ENCODE measurements around the gene CIPC. TPM values are rescaled to one million over a fixed set of nuclear protein-coding genes. Genes with fewer than 3 reads are reported as not detected.
A peak's percentile ranks its signal among the peaks of the same experiment; 100 is the strongest.

CIPC gene
- total RNA-seq (2012; rRNA removed) (12.9 and 13.1 TPM in 2 replicates), polyA plus RNA-seq (2012; rRNA removed) (5.6 and 6.6 TPM in 2 replicates), Bru-seq, nascent RNA (percentile 66 among the genes with signal in this experiment), BruChase-seq, experiment 1, labeled RNA remaining after a 6-hour chase (percentile 63 among the genes with signal in this experiment), BruChase-seq, experiment 2, labeled RNA remaining after a 2-hour chase (percentile 91 among the genes with signal in this experiment)
- 2.7 and 2.8 TPM in 2 replicates for polyA plus RNA-seq (2012; cell fraction: cytosol; rRNA removed)
- polyA plus RNA-seq (2012; cell fraction: nucleus; rRNA removed; ENCODE audit: low replicate concordance): 2.8 and 5.9 TPM in 2 replicates
- long read RNA-seq, full-length matches to known transcripts: 7 of 10 reads
- long read RNA-seq, partial matches to known transcripts: 3 of 10 reads
- long read RNA-seq, other reads (novel, unspliced or antisense): 0 of 10 reads

- Histone ChIP-seq H2AFZ (replicated peaks; ENCODE audit: low read length, poor library complexity) (peak within 1 kb of the TSS; percentile 99), H2BK20ac (ENCODE audit: low read depth, low read length) (peak within 1 kb of the TSS; percentile 33; the same call in 1 of the 2 replicates), H4K91ac (ENCODE audit: insufficient read depth, low read depth, low read length) (peak within 1 kb of the TSS; percentile 89), H3K27me3 (ENCODE audit: control insufficient read depth, insufficient read depth, low read length) (no peaks in the 10 kb centered on the region), H4K5ac (ENCODE audit: low read depth, low read length) (peak within 1 kb of the TSS; percentile 54), H3K9ac (ENCODE audit: low read depth, low read length) (peak within 1 kb of the TSS; percentile 99), H3K14ac (replicated peaks; ENCODE audit: low read depth, low read length) (peak within 1 kb of the TSS; percentile 98), H3K56ac (ENCODE audit: extremely low read depth, insufficient read depth, low read length) (peak within 1 kb of the TSS; percentile 78), H3K9me1 (ENCODE audit: insufficient read depth, low read length) (peaks cover 4% of the 10 kb centered on the region), H3K4me3 (ENCODE audit: insufficient read depth, low read depth, low read length) (peak within 1 kb of the TSS; percentile 82), H3K4ac (ENCODE audit: low read depth, low read length) (peak within 1 kb of the TSS; percentile 94), H4K20me1 (ENCODE audit: insufficient read depth, low read length) (no peaks in the 10 kb centered on the region), H2AK5ac (ENCODE audit: low read depth, low read length) (peak within 1 kb of the TSS; percentile 97), H3K27ac (ENCODE audit: insufficient read depth, low read length) (peak within 1 kb of the TSS; percentile 93), H4K8ac (ENCODE audit: low read depth in 2 of 2, low read length in 2 of 2) (peak within 1 kb of the TSS; percentile 79 to 97), H2BK120ac (ENCODE audit: low read depth, low read length) (peak within 1 kb of the TSS; percentile 83), H2BK15ac (ENCODE audit: low read depth, low read length) (peak within 1 kb of the TSS; percentile 47; the same call in 1 of the 3 replicates), H3K36me3 (ENCODE audit: control insufficient read depth, insufficient read depth, low read length) (no peaks in the 10 kb centered on the region), H3K79me1 (ENCODE audit: low read depth in 1 of 2, low read length in 2 of 2) (peaks cover 19 to 32% of the 10 kb centered on the region in 2 experiments), H2AK9ac (replicated peaks; ENCODE audit: low read depth, low read length, poor library complexity) (peak within 1 kb of the TSS; percentile 98), H3K4me2 (ENCODE audit: low read depth, low read length) (peak within 1 kb of the TSS; percentile 91), H3K18ac (ENCODE audit: low read depth, low read length) (peak within 1 kb of the TSS; percentile 52), H2BK5ac (ENCODE audit: low read depth, low read length, poor library complexity, severe bottlenecking) (peak within 1 kb of the TSS; percentile 86), H3K23ac (ENCODE audit: low read depth, low read length) (peak within 1 kb of the TSS; percentile 97), H3K4me1 (ENCODE audit: control insufficient read depth, insufficient read depth, low read length) (peaks cover 6% of the 10 kb centered on the region), H3K9me3 (ENCODE audit: control insufficient read depth, insufficient read depth, low read length) (no peaks in the 10 kb centered on the region)
- CTCF ChIA-PET: interaction anchor here (0.6 to 2.0 kb wide), 4 partner anchors 184 to 1390 kb away, joined by 3 to 8 read pairs (median 4); no protein-coding TSS in a partner anchor
- dilution Hi-C loops (cut with HindIII; ENCODE audit: low sequenced_read_pairs, unreplicated experiment) (loop anchor here (25.0 kb wide), 1 partner anchor 211 kb away; no protein-coding TSS in a partner anchor), intact Hi-C loops (cut with micrococcal nuclease) (no loop called here), in situ Hi-C loops (cut with MboI; ENCODE audit: low sequenced_read_pairs) (no loop called here)
- TF ChIP-seq RFX5 (IDR thresholded peaks at IDR 0.05; ENCODE audit: low read depth, low read length) (0 out of 2 replicates have a peak, but pooled peaks have one; percentile 42), MAFK (IDR thresholded peaks at IDR 0.05; ENCODE audit: low read depth, low read length) (no peak), CHD1 (IDR thresholded peaks at IDR 0.05; ENCODE audit: low read depth, low read length) (no peak), CTCF (conservative IDR thresholded peaks at IDR 0.05; ENCODE audit: low read depth, low read length) (no peak), MXI1 (IDR thresholded peaks at IDR 0.05; ENCODE audit: borderline replicate concordance, low read depth, low read length) (peak; percentile 88), MAZ (IDR thresholded peaks at IDR 0.05; ENCODE audit: borderline replicate concordance, low read depth, low read length) (peak; percentile 98; the same call in 1 of the 2 replicates), FOS (IDR thresholded peaks at IDR 0.05; ENCODE audit: low read depth, low read length) (0 out of 2 replicates have a peak, but pooled peaks have one; percentile 3), BHLHE40 (IDR thresholded peaks at IDR 0.05; ENCODE audit: low read depth, low read length) (peak; percentile 68), POLR2A (IDR thresholded peaks at IDR 0.05; ENCODE audit: low read depth, low read length) (peak; percentile 82), NFE2L2 (IDR thresholded peaks at IDR 0.05; ENCODE audit: low read depth, low read length) (no peak; the same call in 1 of the 2 replicates), CEBPB (IDR thresholded peaks at IDR 0.05; ENCODE audit: low read depth, low read length) (peak; percentile 95)
- TF ChIP-seq, protein P1, sequence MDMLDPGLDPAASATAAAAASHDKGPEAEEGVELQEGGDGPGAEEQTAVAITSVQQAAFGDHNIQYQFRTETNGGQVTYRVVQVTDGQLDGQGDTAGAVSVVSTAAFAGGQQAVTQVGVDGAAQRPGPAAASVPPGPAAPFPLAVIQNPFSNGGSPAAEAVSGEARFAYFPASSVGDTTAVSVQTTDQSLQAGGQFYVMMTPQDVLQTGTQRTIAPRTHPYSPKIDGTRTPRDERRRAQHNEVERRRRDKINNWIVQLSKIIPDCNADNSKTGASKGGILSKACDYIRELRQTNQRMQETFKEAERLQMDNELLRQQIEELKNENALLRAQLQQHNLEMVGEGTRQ (IDR thresholded peaks at IDR 0.05; ENCODE audit: low read depth, low read length): peak; percentile 98
- WGBS, 2 experiments (ENCODE audit: extremely low coverage in 2 of 2, insufficient read length in 1 of 2): 1% methylated on average over 51 of the region's 87 CpGs; no CpG with 5 or more reads in 1 of the 2 experiments
- BruUV-seq (replicated peaks): no TSS peak
- peak; percentile 95 for ATAC-seq (ENCODE audit: low read depth)
- DNase-seq: peak; percentile 98
- POLR2A ChIA-PET (ENCODE audit: unreplicated experiment): interaction anchor here (0.9 kb wide), 1 partner anchor 194 kb away, joined by 3 read pairs; no protein-coding TSS in a partner anchor
These were observed at the start of gene CIPC for GRCh38 chr14:77097700-77098528. Gene CIPC (plus strand): TSS chr14:77098258. CDS start chr14:77105709, 7,451 bp downstream.

All from IMR-90 (cell line).